ENCODE results near the gene TPRN.

The TPRN gene

DNA sequence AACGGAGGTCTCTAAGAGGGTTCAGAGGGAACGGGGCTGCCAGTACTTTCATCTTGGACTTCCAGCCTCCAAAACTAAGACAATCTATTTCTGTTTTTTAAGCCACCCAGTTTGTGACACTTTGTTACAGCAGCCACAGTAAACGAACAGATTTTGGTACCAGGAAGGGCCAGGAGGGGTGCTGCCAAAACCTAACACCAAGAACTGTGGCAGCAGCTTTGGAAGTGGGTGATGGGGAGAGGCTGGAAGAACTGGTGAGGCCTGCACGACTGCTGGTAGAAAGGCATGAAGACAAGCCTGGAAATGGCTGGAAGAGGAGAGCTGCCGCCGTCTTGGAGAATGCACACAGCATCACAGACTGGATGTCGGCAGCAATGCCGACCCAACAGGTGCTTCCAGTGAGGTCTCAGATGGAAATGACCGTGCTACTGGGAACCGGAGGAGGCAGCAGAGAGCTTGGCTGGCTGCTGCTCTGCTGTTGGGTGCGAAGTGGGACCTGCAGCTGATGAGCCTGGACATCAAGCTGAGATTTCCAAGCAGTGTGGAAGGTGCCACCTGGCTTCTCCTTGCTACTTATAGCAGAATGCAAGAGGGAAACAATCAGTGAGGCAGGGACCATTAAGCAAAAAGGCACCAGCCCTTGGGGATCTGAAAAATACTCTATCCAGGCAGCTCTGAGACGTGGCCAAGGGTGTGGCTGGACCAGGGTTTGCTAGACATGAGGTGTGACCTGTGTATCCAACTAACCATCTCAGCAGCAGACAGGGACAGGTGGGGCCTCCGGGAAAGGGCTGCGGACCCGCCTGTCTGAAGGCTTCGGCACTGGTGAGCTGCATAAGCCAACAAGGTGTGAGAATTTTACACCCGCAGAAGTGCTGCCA lies 24.0 kb downstream of the TPRN start:
- H3K27ac ChIP-seq = no peak overlapping the region
- DNase-seq (ENCODE audit: low read depth, low spot score) = no peak

DNA sequence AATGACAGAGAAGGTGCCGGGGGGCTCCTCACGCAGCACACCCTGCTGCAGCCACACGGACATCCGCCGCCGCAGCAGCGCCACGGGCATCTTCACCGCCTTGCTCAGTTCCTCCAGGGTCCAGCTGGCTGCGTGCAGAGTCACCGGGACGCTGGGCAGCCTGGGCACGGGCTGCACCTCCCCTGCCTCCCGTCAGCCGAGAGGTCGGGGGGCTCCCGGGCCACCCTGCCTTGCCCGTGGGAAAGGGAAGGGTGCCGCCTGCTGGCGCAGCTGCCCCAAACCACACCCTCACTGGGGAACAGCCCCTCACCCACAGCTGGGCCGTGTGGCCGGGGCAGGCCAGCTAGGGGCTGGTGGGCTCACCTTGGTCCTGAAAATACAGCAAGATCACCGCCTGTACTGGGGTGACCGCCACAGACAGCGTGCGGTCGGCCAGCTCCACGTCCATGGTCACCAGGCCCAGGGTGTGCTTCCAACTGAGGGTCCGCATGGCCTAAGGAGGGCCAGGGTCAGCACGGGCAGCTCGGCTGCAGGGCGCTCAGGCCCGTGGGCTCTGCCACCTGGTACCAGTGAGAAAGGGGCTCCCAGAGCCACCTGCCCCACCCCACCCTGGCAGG lies 25.1 kb downstream of the TPRN start:
- DNase-seq (ENCODE audit: low read depth, low spot score) = no peak

DNA sequence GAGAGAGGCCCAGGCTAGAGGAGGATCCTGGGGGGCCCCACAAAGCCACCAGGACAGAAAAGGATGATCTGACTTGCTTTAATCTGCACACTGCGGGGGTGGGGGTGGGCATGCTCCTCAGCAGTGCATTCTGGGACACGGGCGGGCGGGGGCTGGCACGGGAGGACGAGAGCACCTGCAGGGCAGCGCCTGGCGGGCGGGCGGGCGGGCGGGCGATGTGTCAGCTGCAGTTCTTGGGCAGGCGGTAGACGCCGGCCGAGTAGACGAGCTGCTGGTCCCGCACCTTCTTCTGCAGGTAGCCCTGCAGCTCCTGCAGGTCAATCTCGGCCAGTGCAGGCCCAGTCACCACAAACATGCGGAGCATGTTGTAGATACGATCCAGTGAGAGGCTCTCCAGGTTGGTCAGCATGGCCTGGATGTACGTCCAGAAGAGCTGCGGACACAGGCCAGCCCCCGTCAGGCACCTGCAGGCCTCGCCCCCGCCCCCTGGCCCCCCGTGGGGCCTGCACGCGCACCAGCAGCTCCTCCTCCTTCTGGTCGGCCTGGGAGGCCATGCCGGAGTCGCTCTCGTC lies 25.7 kb downstream of the TPRN start:
- H3K27ac ChIP-seq = no peak overlapping the region
- DNase-seq (ENCODE audit: low read depth, low spot score) = no peak

More for the DNA sequence above, 25.1 kb downstream of the TPRN start:
- H3K27ac ChIP-seq = no peak overlapping the region

DNA sequence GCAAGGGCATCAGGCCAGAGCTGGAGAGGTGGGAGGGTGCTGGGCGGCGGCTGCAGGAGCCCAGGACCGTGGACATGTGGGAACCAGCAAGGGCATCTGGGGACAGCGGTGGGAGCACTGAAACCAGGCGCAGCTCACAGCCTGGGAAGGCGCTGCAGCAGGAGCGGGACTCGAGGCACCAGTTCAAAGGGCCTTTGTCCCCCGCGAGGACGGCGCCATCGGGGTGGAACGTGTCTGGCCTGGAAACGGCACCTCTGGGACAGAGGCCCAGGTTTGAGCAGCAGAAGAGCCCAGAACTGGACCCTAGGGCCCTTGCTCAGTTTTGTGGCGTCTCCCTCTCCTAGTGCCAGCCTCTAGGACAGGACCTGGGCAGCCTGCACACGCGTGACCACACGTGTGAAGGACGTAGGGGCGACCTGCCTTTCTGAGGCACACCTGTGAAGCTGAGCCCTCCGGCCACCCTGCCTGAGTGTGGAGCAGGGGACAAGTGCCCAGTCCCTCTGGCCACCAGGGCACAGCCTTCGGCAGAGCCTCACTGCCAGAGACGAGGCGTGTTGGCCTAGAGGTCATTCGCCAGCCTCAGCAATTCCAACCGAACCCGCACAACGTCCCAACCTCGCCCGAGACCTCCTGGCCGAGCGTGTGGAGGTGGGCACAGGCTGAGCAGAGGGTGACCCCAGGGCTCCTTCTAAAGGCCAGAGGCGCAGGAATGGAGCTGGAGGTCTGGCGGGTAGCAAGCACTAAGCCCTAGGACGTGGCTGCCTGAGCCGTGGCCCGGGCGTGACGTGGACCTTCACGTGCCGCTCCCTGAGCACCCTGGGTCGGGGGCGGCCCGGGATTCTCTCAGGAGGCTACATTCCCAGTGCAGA lies 26.5 kb downstream of the TPRN start:
- DNase-seq (ENCODE audit: low read depth, low spot score) = no peak
- H3K27ac ChIP-seq = no peak overlapping the region

DNA sequence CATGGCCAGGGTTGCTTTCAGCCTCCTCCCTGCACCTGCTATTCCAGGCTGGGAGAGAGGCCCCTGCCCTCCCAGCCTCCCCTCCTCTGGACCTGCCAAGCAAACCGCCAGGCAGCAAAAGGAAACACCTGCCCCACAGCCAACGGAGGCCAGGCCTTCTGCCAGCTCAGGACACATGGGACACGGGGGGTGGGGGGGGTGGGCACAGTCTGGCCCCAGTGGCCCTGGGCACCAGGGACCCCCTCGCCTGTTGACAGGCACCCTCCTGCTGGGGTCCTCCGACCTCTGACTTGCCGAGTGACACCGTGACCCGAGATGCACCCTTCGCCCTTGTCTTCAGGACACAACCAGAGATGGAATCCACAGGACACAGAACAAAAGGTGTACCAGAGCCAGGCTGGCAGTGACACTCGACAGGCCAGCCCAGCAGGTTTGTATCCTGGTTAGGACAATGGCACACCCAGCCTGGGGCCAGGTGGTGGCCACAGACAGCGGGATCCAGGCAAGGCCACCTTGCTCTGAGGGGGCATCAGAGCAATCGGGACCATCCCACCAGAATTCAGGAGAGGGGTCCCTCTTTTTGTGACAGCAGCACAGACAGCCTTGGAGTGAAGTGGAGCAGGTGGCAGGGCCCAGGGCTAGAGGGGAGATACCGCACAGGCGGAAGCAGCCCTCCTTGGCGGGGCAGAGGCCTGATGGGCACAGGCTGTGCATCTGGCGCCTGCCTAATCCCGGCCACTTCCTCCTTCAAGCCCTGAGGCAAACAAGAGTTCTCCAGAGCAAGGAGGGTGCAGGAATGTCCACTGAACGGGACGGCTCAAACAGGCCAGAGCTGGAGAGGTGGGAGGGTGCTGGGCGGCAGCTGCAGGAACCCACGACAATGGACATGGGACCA lies 27.4 kb downstream of the TPRN start:
- no peak for DNase-seq (ENCODE audit: low read depth, low spot score)
- H3K27ac ChIP-seq = peak overlapping the region; percentile 12

DNA sequence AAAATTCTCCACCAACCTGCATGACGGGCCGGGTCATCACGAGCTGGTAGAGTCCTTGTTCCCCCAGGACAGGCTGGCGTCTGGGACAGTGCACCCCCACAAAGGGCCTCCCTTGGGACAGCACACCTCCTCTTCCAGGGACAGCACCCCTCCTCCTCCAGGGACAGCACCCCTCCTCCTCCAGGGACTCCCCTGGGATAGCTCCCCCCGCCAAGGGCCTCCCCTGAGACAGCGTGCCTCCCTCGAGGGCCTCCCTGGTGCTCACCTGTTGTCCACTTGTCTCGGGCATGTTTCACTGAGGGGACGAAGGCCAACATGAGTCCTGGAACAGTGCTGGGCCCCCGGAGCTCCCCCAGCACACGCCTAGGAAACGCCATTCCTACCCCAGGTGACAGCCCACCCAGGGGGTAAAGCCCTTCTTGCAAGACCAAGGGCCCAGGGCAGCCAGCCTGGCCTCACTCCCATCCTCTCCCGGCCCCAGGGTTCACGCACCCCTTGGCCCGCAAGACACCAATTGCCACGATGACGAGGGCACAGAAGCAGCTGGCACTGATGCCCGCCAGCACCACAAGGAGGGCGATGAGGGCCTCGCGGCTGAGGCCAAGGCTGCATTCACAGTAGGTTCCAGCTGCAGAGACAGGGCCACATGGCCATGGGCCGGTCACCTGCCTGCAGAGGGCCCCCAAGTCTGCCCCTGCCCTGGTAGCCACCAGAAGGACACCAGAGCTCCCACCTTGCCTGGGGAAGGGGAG lies 29.2 kb downstream of the TPRN start:
- H3K27ac ChIP-seq = no peak overlapping the region
- DNase-seq (ENCODE audit: low read depth, low spot score) = no peak

DNA sequence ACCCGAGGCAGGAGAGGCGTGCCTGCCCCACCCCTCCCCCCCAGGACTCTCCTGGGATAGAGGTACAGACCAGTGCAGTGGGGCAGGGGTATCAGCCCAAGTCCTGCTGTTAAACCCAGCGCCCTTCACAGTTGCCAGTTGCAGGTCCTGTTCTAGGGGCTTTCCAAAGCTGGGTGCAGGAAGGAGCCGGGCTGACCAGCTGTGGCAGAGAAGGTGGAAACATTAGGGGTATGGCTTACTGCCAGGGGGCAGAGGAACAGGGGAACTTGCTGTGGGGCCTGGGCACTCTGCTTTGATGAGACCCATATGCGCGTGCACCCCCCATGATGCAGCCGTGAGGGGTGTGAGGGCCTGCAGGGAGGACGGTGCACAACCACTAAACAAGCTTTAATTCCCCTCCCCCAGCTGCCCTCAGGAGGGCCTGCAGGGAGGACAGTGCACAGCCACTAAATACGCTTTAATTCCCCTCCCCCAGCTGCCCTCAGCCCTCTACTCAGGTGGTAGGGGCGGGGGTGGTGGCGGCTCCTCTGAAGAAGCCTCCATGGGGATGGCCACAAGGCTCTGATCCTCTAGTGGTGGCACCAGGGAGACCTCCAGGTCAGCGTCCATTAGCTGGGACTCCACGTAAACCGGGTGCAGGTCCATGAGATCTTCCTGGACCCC lies 29.9 kb downstream of the TPRN start:
- H3K27ac ChIP-seq = no peak overlapping the region
- no peak for DNase-seq (ENCODE audit: low read depth, low spot score)

DNA sequence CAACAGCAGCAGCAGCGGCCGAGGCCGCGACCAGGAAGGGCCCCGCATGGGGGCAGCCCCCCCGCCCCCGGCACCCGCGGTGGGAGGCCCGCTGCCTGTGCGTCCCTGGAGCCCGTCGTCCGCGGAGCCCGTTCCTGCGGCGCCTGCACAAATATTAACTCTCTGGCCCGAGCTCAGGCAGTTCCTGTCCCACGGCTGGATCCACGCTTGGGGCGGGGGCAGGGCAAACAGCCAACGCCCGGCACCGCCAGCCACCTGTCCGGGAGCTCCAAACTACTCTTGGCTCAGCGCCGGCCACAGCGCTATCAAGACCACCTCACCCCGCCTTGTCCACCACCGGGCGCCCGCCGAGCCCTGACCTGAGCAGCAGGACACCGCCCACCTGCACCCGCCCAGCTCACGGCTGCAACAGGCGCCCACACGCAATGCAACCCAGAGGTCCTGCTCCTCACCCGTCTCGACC lies 30.6 kb downstream of the TPRN start, which contains the start of gene LRRC26:
LRRC26 (minus strand) TSS at position 156 of the 463 bp plus-strand sequence; CDS start at position 48, 108 bp downstream.
- DNase-seq (ENCODE audit: low read depth, low spot score) = no peak
- no peak within 1 kb of the TSS for H3K27ac ChIP-seq

DNA sequence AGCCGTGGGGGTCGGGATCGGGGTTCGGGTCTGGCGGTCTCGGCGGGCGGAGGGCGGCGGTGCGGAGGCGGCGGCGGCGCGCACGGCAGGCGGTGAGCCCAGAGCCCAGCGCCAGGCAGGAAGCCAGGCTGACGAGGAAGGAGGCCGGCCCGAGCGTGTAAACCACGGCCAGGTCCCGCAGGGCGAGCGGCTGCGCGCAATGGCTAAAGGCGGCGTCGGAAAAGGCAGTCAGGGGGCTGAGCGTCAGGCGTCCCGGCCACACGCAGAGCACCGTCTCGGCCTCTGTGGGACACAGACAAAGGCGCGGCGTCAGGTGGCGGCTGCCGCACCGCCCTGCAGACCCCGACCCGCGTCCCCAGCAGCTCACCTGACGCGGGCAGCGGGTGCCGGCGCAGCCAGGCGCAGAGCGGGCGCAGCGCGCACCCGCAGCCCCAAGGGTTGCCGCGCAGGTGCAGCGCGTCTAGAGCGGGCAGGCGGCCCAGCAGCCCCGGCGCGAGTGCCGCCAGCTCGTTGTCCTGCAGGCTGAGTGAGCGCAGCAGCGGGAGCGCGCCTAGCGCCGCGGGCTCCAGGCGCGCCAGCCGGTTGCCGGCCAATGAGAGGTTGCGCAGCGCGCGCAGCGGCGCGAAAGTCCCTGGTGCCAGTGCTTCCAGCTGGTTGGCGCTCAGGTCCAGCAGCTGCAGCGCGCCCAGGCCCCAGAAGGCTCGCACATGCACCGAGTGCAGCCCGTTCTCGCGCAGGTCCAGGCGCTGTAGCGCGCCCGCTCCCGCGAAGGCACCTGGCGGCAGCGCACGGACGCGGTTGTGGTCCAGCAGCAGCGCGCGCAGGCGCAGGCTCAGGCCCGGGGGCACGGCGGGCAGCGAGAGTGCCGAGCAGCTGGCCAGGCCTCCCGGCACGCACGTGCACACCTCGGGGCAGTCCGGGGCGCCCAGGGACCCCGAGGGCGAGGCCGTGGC lies 31.4 kb downstream of the TPRN start:
- no peak for DNase-seq (ENCODE audit: low read depth, low spot score)
- no peak overlapping the region for H3K27ac ChIP-seq

DNA sequence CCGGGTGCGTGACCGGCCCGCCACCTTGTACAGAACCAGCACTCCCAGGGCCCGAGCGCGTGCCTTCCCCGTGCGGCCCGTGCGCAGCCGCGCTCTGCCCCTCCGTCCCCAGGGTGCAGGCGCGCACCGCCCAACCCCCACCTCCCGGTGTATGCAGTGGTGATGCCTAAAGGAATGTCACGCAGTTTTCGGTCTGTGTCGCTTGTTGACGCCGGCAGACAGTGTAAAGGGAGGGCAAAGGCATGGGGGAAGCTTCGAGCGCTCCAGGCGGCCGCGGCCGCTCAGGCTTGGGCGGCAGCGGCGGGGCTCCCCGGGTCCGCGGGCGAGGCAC lies 32.0 kb downstream of the TPRN start:
- no peak overlapping the region for H3K27ac ChIP-seq
- no peak for DNase-seq (ENCODE audit: low read depth, low spot score)

DNA sequence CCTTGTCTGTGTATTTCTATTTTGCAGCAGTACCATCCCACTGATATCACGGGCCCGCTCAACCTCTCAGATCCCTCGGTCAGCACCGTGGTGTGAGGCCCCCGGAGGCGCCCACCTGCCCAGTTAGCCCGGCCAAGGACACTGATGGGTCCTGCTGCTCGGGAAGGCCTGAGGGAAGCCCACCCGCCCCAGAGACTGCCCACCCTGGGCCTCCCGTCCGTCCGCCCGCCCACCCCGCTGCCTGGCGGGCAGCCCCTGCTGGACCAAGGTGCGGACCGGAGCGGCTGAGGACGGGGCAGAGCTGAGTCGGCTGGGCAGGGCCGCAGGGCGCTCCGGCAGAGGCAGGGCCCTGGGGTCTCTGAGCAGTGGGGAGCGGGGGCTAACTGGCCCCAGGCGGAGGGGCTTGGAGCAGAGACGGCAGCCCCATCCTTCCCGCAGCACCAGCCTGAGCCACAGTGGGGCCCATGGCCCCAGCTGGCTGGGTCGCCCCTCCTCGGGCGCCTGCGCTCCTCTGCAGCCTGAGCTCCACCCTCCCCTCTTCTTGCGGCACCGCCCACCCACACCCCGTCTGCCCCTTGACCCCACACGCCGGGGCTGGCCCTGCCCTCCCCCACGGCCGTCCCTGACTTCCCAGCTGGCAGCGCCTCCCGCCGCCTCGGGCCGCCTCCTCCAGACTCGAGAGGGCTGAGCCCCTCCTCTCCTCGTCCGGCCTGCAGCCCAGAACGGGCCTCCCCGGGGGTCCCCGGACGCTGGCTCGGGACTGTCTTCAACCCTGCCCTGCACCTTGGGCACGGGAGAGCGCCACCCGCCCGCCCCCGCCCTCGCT lies 32.6 kb downstream of the TPRN start:
- DNase-seq (ENCODE audit: low read depth, low spot score) = no peak

DNA sequence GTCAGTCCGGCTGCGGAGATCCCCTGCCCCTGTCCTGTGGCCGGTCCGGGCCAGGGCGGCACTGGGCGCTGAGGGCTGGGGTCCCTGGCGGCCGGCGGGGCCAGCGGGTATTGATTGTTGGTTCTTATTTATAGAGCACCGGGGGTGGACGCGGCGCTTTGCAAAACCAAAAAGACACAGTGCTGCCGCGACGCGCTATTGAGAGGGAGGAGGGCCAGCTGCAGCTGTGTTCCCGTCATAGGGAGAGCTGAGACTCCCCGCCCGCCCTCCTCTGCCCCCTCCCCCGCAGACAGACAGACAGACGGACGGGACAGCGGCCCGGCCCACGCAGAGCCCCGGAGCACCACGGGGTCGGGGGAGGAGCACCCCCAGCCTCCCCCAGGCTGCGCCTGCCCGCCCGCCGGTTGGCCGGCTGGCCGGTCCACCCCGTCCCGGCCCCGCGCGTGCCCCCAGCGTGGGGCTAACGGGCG lies 33.2 kb downstream of the TPRN start:
- no peak for DNase-seq (ENCODE audit: low read depth, low spot score)
- H3K27ac ChIP-seq = no peak overlapping the region

More for the DNA sequence above, 32.6 kb downstream of the TPRN start:
- no peak overlapping the region for H3K27ac ChIP-seq

DNA sequence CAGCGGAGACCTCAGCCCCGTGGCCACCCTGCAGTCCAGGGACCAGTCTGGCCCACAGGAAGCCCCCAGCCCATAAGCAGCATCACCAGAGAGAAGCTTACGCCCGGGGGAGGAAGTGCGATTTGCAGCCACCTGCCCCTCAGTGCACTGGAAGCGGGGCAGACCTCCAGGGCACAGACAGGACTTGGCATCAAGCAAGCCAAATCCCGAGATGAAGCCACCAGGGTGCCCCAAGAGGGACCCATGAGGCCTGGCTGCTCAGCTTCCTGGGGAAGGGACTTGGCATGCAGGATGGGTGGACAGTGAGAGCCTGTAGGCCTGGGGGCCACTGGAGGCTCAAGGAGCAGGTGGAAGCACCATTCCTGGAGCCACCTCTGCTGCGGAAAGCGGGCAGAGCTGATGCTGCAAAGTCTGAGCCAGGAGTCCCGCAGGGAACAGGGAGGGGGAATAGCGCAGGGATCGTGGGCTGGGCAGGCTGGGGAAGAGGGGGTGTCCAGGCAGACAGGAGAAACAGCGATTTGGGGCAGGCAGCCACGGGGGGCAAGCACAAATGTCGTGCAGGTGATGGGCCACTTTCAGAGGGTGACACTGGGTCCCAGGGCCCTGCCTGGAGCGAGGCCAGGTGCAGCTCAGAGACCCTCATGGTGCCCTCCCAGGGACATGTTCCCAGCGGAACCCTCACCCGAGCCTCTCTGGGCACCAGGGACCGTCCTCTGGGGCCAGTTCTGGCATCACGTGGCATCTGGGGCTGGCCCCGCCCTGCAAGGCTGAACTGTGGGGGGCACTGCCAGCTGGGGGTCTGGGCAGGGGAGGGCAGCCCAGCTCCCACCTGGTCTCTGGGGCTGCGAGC lies 33.9 kb downstream of the TPRN start:
- H3K27ac ChIP-seq = no peak overlapping the region

DNA sequence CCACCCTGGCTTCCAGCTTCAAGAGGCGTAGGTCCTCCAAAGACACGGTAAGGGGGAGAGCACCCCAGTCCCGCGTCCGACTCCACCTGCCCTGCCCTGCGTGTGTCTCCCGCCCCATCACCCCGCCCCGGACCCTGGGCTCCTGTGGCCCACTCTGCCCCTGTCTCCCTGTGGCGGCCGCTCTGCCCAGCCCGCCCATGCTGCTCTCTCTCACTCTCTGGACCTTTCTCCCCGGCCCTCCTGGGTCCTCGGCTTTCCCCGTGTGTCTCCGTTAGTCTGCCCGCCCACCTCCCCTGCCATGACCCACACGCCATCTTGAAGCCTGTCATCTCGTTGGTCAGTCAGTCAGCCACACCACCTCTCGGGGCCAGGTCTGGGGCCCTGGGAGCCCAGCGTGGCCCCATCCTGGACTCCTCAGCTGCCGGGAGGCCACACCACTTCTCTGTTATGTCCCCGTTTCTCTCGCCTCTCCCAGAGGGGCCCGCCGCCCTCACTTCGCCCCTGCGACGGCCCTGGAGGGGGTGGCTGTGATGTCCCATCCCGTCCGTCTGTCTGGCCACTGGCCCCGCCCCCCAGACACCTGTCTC lies 35.2 kb downstream of the TPRN start:
- no peak overlapping the region for H3K27ac ChIP-seq
- DNase-seq (ENCODE audit: low read depth, low spot score) = no peak

More for the DNA sequence above, 33.9 kb downstream of the TPRN start:
- DNase-seq (ENCODE audit: low read depth, low spot score) = no peak
